Left lung (tissue), 10 donors: Measurements from ENCODE around the gene TXNDC11. TPM values are rescaled to one million over a fixed set of nuclear protein-coding genes. Genes with fewer than 3 reads are reported as not detected.
A peak's percentile ranks its signal among the peaks of the same experiment; 100 is the strongest.

Source experiments
- ATAC-seq: fragments of 200-7000 bp; cut with Tn5 transposase; one replicate; pipeline ENCODE4 v1.9.1; 2020; ENCODE audit warnings: moderate library complexity
- DNase-seq, 4 donors: peaks; one replicate each; pipeline ENCODE4 v3.0.0-alpha.2; 2013 to 2020
- H3K27ac ChIP-seq, 2 donors: fragments of 200-600 bp; sonication (generic) in 1 of 2; one replicate each; pipeline versions ENCODE4 v1.5.0 to v1.8.0; 2020 to 2021
- H3K27me3 ChIP-seq, 2 donors: fragments of 200-600 bp; sonication (generic) in 1 of 2; one replicate each; pipeline versions ENCODE4 v1.5.0 to v1.8.0; 2020 to 2021
- H3K36me3 ChIP-seq, 2 donors: fragments of 200-600 bp; sonication (generic) in 1 of 2; one replicate each; pipeline versions ENCODE4 v1.5.0 to v1.8.0; 2020 to 2021
- H3K4me1 ChIP-seq, 2 donors: fragments of 200-600 bp; one replicate each; pipeline ENCODE4 v1.8.0; 2021
- H3K4me3 ChIP-seq, 2 donors: fragments of 200-600 bp; sonication (generic) in 1 of 2; one replicate each; pipeline versions ENCODE4 v1.5.0 to v1.8.0; 2020 to 2021; ENCODE audit warnings: mild to moderate bottlenecking in 1 of 2
- H3K9me3 ChIP-seq, 2 donors: fragments of 200-600 bp; sonication (generic) in 1 of 2; one replicate each; pipeline versions ENCODE4 v1.5.0 to v1.8.0; 2020 to 2021
- intact Hi-C, 2 donors: fragments of 100-400 bp; cut with DNase I; formaldehyde crosslinking; loops; one replicate each; pipeline versions ENCODE4 v1.11.2 to v1.14.2; 2022
- polyA plus RNA-seq, 6 donors: library from polyadenylated mRNA; unstranded; fragments of 120-200 nt; gene quantifications; one replicate each; pipeline ENCODE4 v1.2.1, GENCODE V29; 2013; ENCODE audit not compliant: insufficient read length in 6 of 6
- total RNA-seq, 2 donors: library from RNA; stranded (reverse); fragmentation: NEBNext Ultra II Directional; extraction: Animal tissue kit (Norgen Biotek cat#: 25700); gene quantifications; one replicate each; pipeline ENCODE4 v1.2.1, GENCODE V29; 2021
- TF ChIP-seq, protein P1 (sequence below), 2 donors: fragments of 200-600 bp; sonication (generic) in 1 of 2; IDR thresholded peaks; one replicate each; pipeline versions ENCODE4 v1.5.0 to v1.8.0; 2021; ENCODE audit warnings: antibody characterized with exemption in 2 of 2
- donor health status: DM: no; HTN: yes; CAD: no.
- donor health status: DM: no; HTN: no; CAD: no.

The TXNDC11 gene
- total and polyA plus RNA-seq, 8 donors = 33.9 to 76.8 (median 38.2) TPM

GRCh38 chr16:11681976-11682654, 60.5 kb downstream of the TXNDC11 start:
- H3K9me3 ChIP-seq = no peaks in the 10 kb centered on the region
- no peaks in the 10 kb centered on the region for H3K27me3 ChIP-seq
- DNase-seq (no peak), ATAC-seq (no peak)
- peak overlapping the region in 1 of 2 donors; percentile 64 for H3K27ac ChIP-seq
- H3K36me3 ChIP-seq = peaks cover 0 to 97% of the 10 kb centered on the region in 2 donors
- H3K4me1 ChIP-seq = peaks cover 4 to 62% of the 10 kb centered on the region in 2 donors
- intact Hi-C loops = no loop called here
- TF ChIP-seq, protein P1, sequence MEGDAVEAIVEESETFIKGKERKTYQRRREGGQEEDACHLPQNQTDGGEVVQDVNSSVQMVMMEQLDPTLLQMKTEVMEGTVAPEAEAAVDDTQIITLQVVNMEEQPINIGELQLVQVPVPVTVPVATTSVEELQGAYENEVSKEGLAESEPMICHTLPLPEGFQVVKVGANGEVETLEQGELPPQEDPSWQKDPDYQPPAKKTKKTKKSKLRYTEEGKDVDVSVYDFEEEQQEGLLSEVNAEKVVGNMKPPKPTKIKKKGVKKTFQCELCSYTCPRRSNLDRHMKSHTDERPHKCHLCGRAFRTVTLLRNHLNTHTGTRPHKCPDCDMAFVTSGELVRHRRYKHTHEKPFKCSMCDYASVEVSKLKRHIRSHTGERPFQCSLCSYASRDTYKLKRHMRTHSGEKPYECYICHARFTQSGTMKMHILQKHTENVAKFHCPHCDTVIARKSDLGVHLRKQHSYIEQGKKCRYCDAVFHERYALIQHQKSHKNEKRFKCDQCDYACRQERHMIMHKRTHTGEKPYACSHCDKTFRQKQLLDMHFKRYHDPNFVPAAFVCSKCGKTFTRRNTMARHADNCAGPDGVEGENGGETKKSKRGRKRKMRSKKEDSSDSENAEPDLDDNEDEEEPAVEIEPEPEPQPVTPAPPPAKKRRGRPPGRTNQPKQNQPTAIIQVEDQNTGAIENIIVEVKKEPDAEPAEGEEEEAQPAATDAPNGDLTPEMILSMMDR (IDR thresholded peaks at IDR 0.05) = no peak
- H3K4me3 ChIP-seq = no peak overlapping the region

GRCh38 chr16:11681556-11681955, 61.1 kb downstream of the TXNDC11 start:
- H3K9me3 ChIP-seq = no peaks in the 10 kb centered on the region
- H3K4me3 ChIP-seq = no peak overlapping the region
- H3K4me1 ChIP-seq = peaks cover 4 to 68% of the 10 kb centered on the region in 2 donors
- peaks cover 0 to 97% of the 10 kb centered on the region in 2 donors for H3K36me3 ChIP-seq
- TF ChIP-seq, protein P1 (IDR thresholded peaks at IDR 0.05) = no peak
- H3K27me3 ChIP-seq = no peaks in the 10 kb centered on the region
- H3K27ac ChIP-seq = peak overlapping the region in 1 of 2 donors; percentile 64
- intact Hi-C loops = no loop called here
- peak; percentile 65 for ATAC-seq
- peak in 1 of 4 donors; percentile 57 for DNase-seq

DNA sequence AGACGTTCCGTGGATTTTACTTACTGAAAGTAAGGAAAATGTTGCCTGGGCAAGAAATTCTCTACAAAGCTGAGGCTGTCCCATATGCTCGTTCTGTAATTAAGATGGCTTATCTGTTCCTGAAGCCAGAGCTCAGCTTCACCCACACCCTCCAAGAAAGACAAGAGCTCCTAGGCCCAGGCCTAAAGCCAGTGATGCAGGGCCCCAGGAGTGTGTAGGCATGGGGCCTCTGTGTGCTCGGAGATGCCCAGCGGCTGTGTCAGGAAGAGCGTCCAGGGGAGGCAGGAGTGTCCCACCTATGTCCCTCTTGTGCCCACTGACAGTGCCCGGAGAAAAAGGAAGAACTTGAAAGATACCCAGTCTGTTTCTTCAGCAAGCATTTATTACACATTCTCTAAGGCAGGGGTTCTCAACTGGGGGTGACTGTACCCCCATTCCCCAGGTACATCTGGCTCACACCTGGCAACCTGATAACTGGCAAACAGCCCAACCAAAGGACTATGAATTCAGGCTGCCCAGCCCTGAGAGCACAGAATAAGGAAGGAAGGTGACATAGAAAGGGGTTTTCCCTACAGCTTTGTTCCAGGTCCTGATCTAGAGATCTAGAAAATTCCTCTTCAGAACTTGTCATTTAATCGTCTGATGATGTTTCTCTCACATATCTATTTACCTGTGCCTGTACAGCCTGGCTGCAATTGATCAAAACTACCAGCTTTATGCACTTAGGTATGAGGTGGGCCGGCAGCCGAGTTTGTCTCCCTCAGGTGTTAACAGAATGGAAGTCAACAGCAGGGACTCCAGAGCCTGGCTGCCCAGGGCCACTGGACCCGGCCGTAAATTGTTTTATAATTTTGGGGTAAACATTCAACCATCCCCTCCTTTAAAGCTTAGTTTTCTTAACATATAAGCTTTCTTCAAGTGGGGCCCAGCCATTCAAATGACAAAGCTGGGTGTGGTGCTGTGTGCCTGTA, 62.4 kb downstream of the TXNDC11 start:
- intact Hi-C loops = no loop called here
- H3K9me3 ChIP-seq = no peaks in the 10 kb centered on the region
- H3K36me3 ChIP-seq = peaks cover 0 to 96% of the 10 kb centered on the region in 2 donors
- peaks cover 4 to 68% of the 10 kb centered on the region in 2 donors for H3K4me1 ChIP-seq
- TF ChIP-seq, protein P1 (IDR thresholded peaks at IDR 0.05) = no peak
- H3K4me3 ChIP-seq = no peak overlapping the region
- H3K27me3 ChIP-seq = no peaks in the 10 kb centered on the region
- DNase-seq = no peak
- H3K27ac ChIP-seq = peak overlapping the region in 1 of 2 donors; percentile 64
- no peak for ATAC-seq

GRCh38 chr16:11679250-11679649, 63.4 kb downstream of the TXNDC11 start:
- H3K27ac ChIP-seq = no peak overlapping the region
- DNase-seq = no peak
- intact Hi-C loops = no loop called here
- no peak for ATAC-seq
- H3K4me3 ChIP-seq = no peak overlapping the region
- peaks cover 4 to 77% of the 10 kb centered on the region in 2 donors for H3K4me1 ChIP-seq
- H3K36me3 ChIP-seq = peaks cover 0 to 87% of the 10 kb centered on the region in 2 donors
- TF ChIP-seq, protein P1 (IDR thresholded peaks at IDR 0.05) = no peak
- H3K27me3 ChIP-seq = no peaks in the 10 kb centered on the region
- H3K9me3 ChIP-seq = no peaks in the 10 kb centered on the region
